ENCODE results near the gene GPRIN2.
"Not testable (repeated sequence)": the region's sequence is repeated elsewhere in the genome, so short reads cannot be mapped to it uniquely, and the experiment has no call there.

Gene GPRIN2

GRCh38 chr10:46532256-46532655 is 24.2 kb downstream of the GPRIN2 start:
- DNase-seq = not testable (repeated sequence)

- no peak for DNase-seq
Observed at GRCh38 chr10:46530249-46531186, 25.9 kb downstream of the GPRIN2 start.

GRCh38 chr10:46529742-46530141 is 26.7 kb downstream of the GPRIN2 start:
- not testable (repeated sequence) for DNase-seq

DNA sequence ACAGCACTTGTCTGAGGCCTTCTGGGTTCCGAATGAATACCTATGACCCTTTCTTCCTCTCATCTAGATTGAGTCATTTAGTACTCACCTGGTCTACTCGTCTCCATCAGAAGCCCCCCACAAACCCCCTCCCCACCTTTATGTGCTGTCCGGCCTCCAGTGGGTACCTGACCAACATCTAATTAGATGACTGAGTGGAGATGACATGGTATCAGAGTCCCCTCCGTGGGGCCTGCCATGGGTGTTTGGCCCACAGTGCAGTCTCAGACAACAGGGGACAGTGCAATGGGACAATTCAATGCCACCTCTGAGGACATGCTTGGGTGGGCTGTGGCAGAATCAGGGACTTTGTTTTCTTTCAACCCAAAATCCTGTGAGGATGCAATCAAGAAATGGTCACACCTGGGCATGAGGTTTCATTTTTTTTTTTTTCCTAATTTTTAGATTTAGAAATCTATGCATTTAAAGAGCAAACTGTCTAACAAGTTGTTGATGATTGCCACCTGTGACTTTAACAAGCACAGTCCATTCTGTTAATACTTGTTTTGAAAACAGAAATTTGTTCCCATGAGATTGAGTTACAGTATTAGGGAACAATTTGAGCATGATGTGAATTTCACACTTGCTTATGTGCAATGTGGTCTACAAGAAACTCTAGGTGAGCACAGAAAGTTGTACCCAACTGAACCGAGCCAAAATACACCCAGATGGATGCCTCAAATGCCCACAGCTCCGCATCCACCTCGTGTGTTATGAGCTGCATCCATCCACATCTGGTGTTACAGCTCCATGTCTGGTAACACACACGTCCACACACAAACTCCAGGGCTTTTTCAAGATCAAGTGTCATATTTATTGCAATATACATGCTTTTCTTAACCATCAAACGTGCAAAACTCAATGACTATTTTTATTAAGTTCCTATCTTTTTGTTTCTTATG is 27.5 kb downstream of the GPRIN2 start:
- no peak for DNase-seq

DNA sequence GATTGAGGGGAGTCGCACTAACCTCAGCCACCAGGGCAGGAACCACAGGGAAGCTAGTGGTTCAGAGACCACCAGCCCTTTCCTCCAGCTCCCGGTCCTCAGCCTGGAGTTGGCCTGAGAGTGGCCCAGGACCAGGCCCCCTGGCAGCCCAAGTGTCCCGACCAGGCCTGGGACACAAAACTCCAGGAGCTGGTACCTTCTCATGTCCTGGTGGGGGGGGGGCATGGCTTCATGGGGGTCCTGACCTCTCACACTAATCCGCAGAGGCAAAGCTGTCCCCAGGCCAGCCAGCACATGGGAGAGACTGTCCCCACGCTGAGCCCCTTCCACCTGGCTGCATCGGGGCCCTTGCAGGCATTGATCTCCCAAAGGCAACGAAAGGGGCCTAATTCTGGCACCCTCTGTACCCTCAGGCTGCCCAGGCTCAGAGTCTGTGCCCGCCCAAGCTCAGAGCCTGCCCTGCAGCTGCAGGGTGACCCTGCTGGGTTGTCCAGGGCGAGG is 28.2 kb downstream of the GPRIN2 start:
- no peak for DNase-seq

DNA sequence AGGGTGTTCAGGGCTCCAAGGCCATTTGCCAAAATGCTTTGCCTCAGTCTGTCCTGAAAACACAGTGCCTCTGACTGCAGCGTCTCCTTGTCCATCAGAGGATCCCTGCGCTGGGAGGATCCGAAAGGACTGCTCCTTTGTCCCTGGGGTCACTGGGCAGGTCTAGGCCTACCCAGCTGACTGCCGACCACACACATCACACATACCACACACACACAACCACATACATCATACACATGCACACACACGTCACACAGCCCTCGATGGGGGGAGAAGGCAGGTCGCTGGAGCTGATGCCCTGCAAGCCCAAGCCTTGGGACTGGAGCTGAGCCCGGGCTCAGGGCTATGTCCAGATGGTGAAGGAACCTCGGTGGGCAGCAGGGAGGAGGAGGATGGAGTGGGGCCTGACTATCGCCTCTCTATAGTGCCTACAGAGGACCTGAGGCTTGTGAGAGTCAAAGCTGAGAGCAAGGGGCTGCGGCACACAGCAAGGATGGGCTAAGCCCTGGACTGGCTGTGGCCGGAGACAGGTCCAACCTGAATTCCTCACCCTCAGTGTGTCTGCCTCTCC is 29.1 kb downstream of the GPRIN2 start:
- DNase-seq = no peak

DNA sequence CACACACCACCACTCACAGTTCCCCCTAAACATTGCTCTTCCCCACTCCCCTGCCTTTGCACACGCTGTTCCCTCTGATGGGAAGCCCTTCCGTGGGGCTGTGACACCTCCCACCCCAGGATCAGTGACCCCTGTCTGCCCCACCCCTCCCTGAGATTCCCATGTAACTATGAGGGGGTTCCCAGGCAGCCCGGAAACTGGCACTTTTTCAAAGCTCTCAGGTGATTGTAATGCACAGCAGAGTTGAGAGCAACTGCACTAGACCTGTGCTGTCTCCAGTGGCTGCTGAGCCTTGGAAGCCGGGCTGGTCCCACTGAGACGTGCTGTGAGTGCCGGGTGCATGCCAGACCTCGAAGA is 29.8 kb downstream of the GPRIN2 start:
- no peak for DNase-seq

- no peak for DNase-seq
Observed at GRCh38 chr10:46525824-46526681, 30.4 kb downstream of the GPRIN2 start.

DNA sequence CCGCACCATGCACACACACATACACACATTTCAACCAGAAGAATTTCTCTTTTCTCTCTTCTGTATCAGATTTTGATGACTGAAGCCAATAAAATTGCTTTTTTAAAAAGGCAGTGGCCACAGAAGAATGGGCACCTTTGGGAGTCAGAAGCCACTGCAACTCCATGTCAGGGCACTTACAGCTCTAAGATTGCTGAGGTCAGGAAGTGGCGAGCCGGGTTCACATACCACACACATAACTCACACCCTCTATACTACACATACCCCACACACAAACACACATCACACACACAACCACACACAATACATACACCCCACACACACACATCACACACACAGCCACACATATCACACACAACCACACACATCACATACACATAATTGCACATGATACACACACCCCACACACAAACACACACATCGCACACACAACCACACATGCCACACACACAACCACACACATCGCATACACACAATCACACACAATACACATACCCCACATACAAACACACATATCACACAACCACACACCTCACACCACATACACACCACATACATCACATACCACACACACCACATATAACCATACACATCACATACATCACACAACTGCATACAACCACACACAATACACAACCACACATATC is 31.2 kb downstream of the GPRIN2 start:
- DNase-seq = no peak

GRCh38 chr10:46524472-46525176 is 31.8 kb downstream of the GPRIN2 start:
- DNase-seq = no peak

DNA sequence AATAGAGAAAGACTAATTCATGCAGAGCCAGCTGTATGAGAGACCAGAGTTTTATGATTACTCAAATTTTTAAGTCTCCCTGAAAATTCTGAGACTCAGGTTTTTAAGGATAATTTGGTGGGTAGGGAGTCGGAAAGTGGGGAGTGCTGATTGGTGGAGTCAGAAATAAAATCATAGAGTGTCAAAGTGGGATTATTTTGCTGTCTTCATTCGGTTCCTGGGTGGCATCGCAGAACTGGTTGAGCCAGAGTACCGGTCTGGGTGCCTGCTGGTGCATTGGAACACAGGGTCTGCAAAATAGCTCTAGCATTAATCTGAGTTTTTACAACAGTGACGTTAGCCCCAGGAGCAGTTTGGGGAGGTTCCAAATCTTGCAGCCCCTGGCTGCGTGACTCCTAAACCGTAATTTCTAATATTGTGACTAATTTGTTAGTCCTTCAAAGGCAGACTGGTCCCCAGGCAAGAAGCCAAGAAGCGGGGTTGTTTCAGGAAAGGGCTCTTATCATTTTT is 32.4 kb downstream of the GPRIN2 start:
- no peak for DNase-seq

- DNase-seq = no peak
Observed at GRCh38 chr10:46523119-46523961, 33.1 kb downstream of the GPRIN2 start.

- DNase-seq = no peak
Observed at GRCh38 chr10:46522295-46523118, 34.0 kb downstream of the GPRIN2 start.

DNA sequence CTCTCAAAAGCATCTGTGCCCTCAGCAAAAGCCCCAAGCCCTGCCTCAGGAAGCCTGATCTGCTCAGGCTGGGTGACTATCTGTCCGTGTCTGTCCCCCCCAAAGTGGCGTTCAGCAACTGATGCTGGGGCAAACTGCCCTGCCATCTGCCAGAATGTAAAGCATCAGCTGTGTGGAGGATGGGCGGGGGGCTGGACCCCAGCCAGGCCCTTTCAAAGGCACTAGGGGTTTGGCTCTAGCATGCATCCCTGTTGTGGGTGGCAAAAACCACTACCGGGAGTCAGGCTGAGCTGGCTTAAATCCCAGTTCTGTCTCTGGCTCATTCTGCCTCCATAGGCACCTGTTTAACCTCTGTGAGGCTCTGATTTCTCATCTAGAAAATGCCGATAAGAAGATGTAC is 35.5 kb downstream of the GPRIN2 start:
- no peak for DNase-seq

DNA sequence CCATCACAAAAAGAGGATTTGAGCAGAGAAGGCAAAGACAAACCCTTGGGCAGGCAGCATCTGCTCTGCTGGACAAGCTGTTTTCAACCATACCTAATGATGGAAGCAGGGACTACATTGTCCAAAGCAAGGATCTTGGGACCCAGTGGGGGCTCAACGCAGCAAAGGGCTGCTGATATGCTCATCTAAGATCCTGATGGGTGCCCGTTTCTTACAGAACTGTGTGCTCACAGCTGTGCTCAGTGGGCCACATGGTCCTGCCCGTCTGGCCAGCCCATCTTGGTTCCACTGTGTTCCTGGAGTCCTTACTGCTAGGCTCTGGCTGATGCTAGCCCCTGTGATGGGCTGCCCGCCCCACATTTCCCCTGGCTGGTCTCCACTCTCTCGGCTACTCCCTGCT is 36.1 kb downstream of the GPRIN2 start:
- no peak for DNase-seq

DNA sequence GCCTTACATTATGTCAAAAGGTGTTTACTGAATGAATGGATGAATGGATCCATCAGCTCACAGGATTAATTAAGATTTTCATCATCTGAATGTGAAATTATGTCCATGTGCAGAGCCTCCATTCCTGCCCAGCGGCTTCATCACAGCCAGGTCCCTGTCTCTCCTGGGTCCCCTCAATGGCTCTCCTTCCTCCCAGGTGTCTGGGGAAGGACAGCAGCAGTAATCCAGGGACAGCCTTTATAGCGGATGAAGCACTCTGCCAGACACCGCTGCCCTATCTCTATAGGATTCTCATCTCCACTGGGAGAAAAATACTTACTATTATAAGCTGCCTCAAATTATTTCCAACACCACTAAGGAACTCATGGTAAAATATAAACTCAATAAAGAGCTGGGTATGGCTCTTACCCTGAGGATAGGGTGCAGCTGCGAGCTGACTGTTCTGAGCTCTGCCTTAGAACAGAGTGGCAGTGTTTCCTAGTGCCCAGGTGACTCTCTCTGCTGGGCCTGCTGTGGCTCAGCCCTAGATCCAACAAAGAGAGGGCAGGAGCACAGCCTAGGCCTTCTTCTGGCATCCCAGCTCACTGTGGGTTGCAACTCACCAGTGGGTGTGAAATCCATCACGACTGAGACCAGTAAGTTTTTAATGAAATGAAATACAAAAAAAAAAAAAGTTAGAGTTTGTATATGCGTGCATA is 38.3 kb downstream of the GPRIN2 start:
- DNase-seq = no peak

DNA sequence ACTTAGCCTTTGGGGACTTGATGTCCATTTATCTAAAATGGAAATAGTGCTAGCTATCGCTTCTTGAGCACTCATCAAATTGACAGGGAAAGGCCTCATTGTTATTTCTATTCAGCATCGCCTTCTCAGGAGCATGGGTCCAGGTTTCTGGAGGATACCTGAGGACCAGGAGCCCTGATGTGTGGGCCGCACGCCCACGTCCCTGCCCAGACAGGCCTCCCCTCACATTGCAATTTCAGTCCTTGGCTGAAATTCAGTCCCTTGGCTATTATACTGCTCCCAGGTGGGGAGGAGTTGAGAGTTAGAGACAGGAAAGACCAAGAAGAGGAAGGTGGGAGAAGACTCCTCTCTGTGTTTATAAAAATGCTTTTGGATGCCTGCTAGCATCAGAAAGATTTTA is 38.9 kb downstream of the GPRIN2 start:
- no peak for DNase-seq
